Raji (cell line): ENCODE data around the gene SOCS3.

ENCODE experiments used
- POLR2A ChIP-seq: IDR thresholded peaks from 2 replicates; pipeline ENCODE4 v1.6.1; 2011; ENCODE audit warnings: low read depth, low read length, control low read depth; ENCODE audit not compliant: insufficient read depth

The SOCS3 gene

DNA sequence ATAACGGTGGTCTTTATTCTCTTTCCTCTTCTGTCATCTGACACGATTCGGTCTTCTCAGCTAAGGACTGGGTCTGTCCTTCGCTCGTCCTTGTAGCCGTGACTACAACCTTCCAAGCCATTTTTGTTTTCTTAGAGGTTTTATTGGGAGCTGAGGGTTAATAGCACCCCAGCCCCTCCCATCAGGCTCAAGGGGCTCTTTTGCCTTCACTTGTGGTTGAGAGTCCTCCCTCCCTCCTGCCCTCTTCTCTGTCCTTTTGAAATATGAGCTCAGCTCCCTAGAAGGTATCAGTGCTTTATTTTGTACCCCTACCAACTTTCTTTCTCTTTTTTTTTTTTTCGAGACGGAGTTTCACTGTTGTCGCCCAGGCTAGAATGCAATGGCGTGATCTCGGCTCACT lies 24.7 kb downstream of the SOCS3 start:
- no peak for TF ChIP-seq POLR2A

DNA sequence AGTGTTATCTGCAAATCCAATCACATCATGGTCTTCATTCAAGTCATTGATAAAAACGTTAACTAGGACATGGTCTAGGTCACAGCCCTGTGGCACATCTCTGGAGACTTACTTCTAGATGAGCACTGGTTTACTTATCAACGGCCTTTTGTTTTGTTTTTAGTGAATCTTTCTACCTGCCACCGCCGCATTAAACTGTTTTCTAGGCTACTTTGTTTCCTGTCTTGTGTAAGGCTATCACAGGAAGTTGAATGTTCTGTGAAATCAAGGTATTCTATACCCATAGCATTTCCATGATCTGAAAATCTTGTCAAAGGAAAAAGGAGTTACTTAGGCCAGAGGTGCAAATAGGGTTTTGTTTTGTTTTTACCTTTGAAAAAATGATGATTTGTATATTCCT lies 26.9 kb downstream of the SOCS3 start:
- no peak for TF ChIP-seq POLR2A

DNA sequence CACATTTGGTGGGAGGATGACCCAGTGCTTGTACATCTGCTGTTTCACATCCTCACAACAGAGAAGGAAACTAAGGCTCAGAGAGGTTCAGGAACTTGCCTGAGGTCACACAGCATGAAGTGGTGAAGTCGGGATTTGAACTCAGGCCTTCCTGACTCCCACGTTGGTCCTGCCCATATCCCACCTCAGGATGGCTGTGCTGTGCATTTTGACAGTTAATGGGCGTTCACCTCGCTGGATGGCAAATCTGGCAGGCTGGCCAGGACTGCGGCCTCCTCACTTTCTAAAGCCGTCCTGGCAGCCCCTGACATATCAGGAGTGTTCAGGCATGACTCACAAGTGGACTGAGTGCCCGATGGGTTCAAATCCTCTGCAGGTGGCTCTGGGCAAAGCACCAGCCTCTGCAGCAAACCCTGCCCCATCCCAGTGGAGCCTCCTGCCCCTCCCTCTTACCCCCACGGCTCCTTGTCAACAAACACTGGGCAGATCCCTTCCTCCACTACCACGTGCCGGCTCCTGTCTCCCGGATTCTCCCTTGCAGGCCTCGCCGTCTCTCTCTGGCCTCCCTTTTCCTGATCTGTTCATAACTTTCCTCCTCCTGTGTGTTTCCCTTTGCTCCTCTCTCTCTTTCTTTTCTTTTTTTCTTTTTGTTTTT lies 29.2 kb downstream of the SOCS3 start:
- no peak for TF ChIP-seq POLR2A

DNA sequence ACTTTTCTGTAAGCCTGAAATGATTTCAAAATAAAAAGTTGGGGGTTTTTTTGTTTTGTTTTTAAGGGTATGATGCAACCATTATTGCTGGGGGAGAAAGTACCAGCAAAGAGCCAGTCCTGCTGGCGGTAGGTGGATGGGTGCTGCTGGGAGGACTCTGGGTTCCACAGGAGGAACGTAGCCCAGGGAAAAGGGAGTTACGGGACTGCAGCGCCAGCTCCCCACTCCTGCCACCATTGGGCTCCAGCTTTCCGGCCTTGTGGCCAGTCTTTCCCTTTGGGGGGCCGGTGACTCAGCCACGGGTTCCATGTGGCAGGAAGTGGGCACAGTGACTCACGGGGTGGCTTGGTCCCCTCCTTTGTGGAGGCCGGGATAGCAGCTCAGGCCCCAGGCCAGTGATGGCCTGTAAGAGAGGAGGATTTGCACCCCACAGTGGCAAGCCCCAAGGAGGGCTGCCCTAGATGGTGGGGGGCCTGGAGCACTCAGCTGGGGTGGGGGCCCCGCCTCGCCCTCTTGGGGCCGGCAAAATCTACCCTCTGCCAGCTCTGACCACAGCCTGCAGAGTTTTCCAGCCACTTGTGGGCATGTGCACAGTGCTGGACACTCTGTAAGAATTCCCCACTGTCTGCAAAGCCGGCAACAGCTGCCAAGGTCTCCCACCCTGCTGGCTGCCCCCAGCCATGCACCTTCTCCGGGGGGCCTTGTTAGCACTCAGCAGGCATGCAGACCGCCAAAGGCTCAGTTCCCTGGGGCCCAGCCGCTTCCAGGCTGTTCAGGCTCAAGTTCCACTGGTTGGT lies 30.4 kb downstream of the SOCS3 start:
- TF ChIP-seq POLR2A = no peak

DNA sequence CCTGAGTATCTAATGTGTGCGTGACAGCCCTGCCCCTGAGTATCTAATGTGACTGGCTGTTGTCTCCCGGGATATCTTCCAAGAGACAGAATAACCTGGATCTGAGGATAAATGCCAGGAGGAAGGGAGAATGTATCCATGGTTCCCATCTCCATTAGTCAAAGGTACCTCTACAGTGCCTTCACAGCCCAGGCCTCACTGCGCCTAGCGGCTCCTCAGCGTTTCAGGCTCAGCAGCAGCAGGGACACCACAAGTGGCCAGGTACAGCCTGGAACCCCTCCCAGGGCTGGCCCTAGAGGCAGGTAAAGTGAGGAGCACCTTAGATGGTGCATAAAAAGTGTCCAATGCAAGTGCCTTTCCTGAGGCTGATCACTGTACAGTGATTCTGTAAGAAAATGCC lies 32.0 kb downstream of the SOCS3 start:
- no peak for TF ChIP-seq POLR2A

DNA sequence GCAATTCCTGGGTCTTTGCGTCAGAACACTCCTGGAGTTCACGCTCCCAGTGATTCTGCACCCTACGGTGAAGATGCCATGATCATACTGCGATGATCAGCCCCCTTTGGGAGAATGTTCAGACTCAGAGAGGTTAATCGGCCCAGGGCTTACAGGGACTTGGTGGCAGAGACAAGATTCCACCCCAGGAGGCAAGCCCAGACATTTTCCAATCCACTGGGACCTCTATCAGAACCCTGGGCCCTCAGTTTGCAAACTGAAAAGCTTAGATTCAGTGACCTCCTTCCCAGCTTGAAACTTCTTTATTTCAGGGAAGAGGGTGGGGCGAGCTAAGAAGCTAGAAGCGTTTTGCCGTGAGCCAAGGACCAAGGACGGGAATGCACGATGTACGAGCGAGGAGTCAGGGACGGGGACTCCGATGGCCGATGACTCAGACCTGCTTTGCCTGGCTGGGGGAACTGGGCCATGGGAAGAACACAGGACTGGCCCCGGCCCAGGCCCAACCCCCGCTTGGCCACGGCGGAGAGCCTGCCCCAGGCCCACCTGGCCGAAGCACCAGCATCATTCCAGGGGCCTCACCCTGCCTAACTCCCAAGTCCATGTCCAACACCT lies 34.7 kb downstream of the SOCS3 start:
- TF ChIP-seq POLR2A = no peak

DNA sequence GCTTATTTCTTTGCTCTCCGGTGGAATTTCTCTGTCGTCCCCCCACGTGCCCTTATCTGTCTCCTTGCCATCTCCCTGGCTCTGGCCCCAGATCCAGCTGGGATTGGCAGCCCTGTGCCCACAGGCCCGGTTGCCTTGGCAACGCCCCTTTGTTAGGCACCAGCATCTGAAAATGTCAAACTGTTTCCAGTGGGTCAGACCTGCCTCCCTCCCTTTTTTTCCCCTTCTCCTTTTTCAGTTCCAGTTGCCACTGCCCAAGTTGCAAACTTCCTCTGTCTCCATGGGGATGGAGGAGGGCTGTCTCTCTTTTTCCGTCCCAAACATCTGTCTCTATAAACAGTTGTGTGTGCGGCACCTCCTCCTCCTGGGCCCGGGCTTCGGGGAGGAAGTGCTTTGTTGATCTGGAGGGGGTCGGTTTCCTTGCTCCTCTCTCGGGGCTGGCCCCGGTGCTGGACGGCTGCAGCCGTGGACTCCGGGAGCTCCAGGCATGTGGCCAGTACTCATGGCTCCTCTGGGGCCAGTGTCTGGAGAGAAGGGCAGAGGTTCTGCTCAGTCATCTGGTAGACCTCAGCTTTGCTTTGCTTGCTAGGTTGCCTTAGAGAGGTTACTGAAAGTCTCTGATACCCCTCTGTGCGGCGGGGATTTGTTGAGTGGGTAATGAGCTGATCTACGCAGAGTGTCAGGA lies 35.3 kb downstream of the SOCS3 start:
- TF ChIP-seq POLR2A = no peak

DNA sequence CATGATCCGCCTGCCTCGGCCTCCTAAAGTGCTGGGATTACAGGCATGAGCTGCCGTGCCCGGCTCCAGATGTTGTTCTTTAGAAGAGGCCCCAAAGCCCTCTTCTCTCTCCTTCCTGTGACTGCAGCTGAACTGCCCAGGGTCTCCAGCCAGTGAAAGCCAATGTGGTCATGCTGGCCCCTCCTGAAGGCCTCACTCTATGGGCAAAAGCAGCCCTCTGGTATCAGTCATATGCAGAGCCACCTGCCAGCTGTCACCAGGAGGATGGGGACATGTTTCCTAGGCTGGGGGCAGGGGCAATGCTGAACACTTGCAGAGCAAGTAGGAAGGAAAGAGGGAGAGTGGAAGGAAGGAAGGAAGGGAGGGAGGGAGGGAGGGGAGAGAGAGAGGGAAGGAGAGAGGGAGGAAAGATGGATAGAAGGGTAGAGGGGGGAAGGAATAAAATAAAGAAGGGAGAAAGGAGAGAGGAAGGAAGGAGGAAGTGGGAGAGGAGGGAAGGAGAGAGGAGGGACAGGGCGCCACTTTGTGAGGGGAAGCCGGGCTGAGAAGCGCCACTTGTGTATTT lies 36.0 kb downstream of the SOCS3 start:
- no peak for TF ChIP-seq POLR2A

DNA sequence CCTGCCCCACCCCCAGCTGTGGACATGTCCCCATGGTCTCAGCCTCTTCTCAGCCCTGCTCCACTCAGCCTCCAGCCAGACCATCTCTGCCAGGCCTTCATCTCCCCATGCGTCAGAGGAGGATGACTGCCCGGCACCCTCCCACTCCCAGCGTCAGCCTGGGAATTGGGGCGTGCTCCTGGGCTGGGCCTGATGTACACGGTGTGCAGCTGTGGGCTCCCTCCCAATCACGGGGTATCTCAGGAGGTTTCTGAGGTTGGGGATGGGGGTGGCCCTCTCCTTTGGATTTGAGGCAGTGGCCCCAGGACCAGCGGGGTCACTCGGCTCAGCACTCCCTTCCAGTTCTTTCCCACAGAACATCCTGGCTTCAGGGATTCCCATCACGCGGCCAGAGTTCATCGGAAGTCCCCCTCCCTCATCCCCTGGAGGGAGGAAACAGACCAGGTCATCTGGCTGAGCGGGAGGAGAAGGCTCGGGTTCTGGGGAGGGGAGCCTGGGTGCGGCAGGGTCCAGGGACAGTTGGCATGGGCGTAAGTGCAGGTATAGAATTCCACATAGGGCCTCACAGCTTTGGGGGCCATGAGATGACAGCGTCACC lies 36.9 kb downstream of the SOCS3 start:
- no peak for TF ChIP-seq POLR2A

DNA sequence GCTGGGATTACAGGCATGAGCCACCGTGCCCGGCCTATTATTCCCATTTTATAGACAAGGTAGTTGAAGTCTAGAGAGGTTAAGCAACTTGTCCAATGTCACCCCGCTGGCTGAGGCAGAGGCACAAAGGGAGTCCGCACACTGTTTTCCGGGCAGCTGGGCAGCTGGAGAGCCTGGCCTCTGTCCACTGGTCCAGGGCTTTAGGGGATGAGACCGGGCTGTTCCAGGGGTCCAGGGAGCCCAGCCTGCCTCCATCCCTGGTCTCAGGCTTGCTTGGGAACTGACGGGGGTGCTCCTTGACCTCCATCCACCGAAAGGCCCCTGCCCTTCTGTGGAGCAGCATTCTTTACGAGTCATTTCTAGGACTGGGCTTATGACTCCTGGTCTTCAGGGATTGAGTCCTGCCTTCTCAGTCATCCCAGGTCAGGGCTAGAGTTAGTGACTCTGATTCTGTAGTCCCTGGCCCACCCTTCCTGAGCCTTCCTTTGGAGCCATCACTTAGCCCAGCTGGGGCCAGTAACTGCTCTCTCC lies 37.5 kb downstream of the SOCS3 start:
- no peak for TF ChIP-seq POLR2A

DNA sequence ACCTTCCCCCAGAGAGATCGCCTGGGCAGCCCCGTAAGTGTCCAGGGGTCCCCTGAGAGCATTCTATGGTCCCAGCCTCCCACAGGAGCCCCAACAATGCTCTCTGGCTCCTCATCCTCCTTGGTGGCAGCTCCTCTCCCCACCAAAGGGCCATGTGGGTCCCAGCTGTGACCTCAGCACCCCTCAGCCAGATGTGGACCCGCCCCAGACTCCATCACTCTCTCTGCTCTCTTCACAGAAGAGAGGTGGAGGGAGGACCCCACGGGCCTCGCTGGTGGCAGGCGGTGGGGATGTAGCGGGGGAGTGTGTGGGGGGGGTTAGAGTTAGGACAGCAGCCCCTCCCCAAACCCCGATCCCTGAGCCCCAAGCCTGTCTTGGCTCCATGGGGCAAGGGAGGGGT lies 41.0 kb downstream of the SOCS3 start:
- TF ChIP-seq POLR2A = no peak

DNA sequence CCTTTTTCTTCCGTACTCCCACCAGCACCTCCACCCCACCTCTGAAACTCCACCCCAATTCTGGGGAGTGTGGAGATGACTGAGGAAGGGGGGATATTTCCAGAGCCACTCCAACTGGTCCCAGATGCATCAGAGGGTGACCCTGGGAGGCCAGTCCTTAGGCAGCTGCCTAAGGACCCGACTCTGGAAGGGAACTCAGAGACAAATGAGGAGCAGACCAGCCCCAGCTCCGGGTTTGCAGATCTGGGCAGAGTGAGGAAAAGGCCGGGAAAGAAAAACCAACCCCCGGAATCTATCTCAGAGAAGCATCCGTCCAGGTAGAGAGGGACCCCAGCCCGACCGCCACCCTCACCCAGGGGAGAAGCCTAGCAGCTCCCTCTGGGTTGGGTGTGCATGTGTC lies 41.5 kb downstream of the SOCS3 start:
- TF ChIP-seq POLR2A = no peak

DNA sequence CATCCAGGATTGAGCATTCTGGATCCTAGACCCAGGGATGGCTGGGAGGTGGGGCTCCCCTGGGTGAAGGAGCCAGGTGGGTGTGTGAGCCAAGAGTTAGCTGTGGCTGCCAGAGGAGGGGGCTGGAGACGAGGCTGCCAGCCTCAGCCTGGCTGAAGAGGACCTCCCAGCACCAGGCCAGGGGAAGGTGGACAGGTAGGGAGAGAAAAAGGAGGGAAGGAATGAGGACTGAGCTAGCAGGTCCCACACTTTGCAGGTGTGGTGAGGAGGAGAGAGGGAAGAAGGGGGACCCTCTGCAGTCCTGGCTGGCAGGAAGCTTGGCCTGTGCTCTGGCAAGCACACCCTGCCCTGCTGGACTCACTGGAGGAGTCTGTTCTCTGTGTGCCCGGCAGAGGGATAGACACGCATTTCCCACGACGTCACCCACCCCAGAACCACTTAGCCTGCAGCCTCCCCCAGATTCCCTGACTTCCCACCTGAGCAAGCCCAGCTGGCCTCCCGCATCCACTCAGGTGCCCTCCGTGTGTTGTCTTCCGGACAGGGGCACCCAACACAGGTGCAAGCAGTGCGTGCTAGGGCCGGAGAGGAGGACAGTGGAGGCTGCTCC lies 42.0 kb downstream of the SOCS3 start:
- TF ChIP-seq POLR2A = no peak
